ENCODE measurements around the gene TOR3A.
"Not testable (repeated sequence)": the region's sequence is repeated elsewhere in the genome, so short reads cannot be mapped to it uniquely, and the experiment has no call there.

The TOR3A gene

DNA sequence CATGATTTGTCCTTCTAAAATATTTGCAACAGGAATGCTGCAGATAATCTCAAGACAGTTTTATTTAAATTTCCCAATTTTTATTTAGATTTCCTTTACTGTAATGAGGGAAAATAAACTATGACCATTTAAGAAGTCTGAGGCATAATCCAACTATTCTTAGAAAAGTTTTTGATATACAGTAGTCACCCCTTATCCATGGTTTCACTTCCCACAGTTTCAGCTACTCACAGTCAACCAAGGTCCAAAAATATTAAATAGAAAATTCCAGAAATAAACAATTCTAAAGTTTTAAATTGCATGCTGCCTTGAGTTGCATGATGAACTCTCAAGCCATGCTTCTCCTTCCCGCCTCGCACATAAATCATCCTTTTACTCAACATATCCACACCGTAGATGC is 33.3 kb downstream of the TOR3A start:
- no peak for DNase-seq

DNA sequence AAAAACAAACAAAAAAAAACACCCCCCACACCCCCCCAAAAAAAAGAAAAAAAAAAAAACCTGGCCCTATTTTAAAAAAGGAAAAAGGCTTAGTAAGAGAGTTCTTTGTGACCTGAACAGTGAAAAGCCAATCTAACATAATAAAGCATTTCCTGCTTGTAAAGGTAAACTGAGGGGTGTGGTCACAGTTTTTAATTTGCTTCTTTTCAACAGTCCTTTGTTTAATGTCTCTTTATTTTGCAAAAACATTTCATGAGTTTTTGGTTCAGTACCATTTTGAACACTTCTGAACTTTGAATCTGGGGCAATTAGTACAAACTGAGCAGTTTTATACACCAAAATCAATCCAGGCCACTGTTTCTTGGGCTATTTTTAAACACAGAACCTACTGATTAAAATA is 37.6 kb downstream of the TOR3A start:
- DNase-seq = no peak

DNA sequence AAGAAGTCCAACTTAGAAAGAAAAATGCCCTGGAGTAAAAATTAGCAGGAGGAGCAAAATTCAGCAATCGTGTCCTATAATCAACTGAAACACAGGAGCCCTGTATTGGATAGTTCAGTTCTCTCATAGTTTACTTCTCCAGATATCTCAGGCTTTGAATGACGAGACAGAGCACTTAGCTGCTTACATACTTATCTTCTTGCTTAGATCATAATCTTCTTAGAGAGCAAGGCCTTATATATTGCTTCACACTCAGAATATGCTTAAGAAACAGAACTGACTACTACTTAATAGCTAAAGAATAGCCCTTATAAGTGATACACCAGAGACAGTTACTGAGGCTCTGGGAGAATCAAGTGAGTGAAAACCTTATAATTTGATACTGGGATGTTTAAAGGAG is 38.9 kb downstream of the TOR3A start:
- no peak for DNase-seq

DNA sequence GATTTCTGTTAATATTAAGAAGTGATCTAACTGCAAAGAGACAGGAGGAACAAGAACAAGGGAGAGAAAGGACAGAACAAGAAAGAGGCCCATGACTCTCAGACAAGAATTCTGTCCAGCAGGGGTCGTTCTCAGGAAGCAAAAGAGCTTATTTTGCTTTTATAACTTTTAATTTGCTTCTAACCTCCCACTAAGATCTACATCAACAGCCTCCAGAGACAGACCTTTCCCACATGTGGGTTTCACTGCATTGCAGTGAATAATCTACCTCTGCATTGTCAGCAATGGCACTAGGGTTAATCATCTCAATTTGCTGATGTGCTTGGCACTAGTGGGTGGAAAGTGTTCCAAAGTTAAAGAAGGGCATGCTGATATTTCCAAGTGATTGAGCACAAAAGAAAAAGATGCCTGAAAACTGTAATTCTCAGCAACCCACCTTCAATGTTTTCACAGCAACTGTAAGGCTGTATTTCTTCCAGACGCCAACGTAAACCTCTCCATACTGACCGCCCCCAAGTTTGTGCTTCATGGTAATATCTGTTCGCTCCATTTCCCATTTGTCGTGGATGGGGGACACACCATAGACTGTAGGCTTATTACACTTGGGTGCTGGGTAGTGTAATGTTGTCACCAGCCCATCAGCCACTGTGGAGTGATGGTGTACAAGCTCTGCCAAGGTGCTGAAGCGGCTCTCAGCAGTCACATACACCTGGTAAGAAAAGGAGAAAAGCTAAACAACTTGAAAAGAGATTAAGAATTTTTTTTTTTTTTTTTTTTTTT is 39.5 kb downstream of the TOR3A start:
- no peak for DNase-seq

DNA sequence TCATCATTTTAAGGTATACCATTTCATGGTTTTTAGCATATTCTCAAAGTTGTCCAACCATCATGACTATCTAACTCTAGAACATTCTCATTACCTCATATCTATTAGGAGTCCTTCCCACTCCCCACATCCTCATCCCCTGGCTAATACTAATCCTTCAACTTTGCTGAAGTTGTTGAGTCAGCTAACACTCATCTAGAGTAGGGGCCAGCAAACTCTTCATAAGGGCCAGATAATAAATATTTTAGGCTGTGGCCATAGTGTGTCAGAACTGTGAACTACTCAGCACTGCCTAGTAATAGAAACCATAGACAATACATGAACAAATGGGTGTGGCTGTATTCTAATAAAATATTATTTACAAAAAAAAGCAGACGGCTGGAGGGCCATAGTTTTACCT is 43.0 kb downstream of the TOR3A start:
- no peak for DNase-seq

DNA sequence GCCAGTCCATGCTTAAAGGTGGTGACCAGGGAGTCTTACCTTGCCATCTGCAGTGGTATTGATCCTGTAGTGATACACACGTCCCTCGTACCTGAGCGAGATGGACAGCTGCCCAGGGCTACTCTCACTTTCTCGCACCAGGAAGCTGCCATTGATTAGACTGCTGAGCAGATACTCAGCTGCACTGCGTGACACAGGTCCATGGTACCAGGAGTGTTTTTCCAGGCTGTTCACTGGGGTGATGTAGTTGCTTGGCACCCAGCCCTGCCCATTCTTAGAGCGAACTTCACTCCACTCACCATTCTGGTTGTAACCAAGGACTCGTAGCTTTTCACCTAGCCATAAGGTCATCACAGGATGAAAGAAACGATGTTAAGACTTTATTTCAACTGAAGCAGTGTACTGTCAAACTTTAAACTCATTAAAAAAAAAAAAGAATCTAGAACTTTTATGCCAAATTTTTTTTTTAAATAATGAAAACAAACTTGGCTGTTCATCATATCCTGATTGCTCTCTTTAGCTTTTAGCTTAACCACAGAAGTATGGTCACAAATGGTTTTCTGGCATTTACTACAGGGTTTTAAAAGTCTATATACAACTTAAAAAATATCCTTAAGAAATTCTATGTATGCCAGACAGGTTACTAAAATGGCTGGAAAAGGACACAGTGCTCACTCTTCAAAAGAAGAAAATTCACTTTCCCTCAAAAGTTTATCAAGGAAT is 44.6 kb downstream of the TOR3A start:
- DNase-seq = no peak

DNA sequence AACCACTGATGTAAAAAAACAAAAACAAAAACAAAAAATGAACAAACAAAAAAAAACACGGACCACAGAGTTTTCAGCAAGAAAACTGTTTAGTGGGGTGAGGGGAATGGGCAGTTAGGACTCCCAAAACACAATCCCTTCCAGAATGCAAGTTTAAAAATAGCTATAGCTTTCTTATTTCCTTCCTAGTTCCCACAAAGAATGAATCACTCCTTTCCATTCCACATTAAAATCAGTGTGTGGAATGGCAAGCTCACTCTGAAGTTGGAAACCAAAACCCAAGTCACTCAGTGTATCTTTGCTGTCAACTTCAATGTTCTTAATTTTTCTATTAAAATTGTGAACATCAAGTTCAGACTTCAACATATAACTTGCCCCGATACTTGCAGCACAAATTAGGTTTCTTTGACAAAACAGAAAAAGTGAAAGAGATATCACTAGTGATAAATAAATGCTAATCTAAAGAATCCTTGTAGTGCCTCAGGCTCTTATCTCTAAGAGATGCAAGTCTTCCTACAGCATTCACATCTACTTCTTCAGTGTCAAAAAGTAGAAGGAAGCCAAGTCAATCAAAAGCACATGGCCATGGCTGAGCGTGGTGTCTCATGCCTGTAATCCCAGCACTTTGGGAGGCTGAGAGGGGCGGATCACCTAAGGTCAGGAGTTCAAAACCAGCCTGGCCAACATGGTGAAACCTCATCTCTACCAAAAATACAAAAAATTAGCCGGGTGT is 45.5 kb downstream of the TOR3A start:
- no peak for DNase-seq

DNA sequence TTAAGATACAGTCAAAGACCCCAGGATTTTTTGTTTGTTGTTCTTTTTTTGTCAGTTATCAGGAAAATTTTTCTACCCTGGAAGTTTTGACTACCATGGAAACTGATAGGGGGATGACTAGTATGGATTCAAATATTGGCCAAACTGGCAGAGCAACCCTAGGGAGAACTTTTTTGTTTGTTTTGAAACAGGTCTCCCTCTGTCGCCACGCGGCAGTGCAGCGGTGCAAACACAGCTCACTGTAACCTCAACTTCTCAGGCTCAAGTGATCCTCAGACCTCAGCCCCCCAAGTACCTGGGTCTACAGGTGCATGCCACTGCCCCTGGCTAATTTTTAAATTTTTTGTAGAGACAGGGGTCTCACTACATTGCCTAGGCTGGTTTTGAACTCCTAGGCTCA is 46.6 kb downstream of the TOR3A start:
- DNase-seq = no peak

DNA sequence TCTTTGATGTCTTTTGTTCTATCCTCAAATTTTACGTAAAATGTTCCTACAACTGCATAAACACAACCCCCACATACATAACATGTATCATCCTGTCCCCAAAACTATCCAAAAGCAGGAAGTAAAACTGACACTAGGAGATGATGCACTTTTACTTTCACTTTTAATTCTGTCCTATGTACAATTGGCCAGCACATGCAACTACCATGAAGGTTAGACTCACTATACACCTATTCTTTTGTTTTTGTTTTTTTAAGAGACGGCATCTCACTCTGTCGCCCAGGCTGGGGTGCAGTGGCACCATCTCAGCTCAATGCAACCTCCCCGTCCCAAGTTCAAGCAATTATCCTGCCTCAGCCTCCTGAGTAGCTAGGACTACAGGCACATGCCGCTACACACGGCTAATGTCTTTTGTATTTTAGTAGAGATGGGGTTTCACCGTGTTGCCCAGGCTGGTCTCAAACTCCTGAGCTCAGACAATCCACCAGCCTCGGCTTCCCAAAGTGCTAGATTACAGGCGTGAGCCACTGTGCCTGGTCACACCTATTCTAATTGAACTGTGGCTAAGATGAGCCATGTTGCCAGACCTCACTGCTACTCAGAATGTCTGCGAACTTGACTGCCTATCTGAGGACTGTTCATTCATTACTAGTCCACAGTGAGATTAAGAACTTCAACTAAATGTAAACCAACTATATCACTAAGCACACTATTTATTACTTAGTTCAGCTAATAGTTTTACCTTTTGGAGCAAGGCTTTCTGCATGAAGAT is 48.0 kb downstream of the TOR3A start:
- DNase-seq = peak; percentile 20

DNA sequence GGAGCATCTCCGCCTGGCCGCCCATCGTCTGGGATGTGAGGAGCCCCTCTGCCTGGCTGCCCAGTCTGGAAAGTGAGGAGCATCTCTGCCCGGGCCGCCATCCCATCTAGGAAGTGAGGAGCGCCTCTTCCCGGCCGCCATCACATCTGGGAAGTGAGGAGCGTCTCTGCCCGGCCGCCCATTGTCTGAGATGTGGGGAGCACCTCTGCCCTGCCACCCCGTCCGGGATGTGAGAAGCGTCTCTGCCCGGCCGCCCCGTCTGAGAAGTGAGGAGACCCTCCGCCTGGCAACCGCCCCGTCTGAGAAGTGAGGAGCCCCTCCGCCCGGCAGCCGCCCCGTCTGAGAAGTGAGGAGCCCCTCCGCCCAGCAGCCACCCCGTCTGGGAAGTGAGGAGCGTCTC is 53.3 kb downstream of the TOR3A start:
- not testable (repeated sequence) for DNase-seq

DNA sequence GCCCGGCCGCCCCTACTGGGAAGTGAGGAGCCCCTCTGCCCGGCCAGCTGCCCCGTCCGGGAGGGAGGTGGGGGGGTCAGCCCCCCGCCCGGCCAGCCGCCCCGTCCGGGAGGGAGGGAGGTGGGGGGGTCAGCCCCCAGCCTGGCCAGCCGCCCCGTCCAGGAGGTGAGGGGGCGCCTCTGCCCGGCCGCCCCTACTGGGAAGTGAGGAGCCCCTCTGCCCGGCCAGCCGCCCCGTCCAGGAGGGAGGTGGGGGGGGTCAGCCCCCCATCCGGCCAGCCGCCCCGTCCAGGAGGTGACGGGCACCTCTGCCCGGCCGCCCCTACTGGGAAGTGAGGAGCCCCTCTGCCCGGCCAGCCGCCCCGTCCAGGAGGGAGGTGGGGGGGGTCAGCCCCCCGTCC is 53.8 kb downstream of the TOR3A start:
- DNase-seq = not testable (repeated sequence)

DNA sequence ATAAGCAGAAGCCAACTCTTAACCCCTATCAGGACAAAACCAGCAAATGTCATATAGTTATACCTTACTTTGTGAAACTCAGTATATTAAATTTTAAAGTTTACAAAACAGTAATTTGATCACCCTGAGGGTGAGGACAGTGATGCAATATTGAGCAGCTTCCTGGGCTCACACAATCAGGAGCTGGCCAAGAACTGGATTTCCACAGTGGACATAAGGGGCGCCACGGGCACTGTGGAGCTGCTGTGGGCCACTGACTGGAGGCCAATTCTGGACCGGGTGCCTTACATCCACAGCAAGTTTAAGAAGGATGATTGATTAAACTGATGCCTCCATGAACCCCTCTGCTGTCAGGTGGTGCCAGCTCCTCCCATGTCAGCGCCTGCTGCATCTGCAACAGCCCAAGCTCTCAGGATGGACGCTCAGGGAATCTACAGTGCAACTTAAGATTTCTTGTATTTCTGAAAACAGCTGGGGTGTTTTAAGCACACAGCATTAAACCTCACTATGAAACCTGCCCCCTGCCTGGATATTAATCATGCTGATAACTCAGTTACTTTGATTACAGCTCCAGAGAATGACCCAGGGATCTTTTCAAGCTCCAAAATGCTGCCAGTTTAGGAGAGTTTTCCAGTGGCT is 55.9 kb downstream of the TOR3A start:
- DNase-seq = no peak

DNA sequence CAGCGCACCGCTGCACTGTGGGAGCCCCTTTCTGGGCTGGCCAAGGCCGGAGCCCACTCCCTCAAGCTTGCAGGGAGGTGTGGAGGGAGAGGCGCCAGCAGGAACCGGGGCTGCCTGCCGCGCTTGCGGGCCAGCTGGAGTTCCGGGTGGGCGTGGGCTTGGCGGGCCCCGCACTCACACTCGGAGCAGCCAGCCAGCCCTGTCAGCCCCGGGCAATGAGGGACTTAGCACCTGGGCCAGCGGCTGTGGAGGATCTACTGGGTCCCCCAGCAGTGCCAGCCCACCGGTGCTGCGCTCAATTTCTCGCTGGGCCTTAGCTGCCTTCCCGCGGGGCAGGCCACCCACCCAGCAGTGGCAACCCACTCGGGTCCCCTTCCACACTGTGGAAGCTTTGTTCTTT is 56.9 kb downstream of the TOR3A start:
- DNase-seq = not testable (repeated sequence)

DNA sequence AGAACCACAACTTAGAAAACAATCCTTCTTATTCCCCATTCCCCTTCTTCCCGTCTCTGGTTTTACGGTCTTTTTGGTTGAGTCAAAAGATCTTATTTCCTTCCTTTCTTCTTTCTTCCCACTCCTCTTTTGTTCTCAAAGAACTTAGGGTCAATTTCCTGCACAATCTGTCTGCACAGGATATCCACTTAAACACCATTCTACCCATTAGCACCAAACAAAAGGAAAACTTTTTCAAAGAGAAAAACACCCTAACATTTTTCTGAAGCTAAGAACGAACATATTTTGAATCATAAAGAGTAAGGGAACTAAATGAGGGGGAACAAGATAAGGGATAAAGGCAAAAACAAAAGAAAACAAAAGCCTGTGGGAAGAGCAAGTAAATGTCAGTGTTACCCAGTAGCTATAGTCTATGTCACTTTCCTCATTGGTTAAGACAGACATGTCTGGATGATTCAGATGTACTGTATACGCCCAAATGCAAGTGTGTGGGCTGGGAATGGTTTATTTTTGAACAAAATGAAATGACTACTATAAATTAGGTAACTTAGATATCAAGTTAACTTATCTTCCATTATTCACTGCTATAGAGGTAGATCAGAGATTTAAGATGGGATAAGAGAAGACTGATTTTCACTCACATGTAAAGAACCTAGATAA is 59.9 kb downstream of the TOR3A start:
- no peak for DNase-seq

DNA sequence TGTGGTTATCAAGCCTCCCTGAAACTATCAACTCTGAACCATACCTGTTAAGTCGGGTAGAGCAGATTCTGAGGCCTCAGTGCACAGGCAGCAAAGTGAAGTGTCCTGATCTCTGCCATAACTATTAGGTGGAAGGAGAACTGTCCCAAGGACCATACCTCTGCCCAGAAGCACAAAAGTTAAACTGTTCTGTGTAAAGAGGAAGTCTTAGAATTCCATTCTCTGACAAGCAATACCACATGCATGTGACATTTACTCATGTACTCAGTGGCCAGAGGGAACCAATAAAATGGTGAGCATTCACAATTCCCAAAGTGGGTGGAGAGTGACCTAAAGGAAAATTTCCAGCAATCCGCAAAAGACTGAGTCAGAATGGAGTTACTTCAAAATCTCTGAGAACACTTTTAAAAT is 61.0 kb downstream of the TOR3A start:
- DNase-seq = no peak

DNA sequence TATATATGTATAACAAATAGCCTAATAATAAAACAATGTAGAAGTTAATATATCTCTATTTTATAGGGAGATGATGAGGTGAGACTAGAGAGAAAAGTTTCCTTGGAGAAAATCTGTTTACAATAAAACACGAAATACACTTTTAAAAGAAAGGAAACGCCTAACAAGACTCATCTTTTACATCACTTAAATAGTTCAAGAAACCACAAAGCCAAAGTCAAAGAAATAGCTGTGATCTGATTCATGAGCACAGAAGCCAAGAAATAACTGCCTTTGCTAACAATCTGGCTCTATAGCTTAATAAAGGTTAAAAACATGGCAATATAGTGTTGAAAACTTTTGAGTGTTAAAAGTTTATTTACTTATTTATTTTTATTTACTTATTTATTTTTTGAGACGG is 61.5 kb downstream of the TOR3A start:
- DNase-seq = no peak

DNA sequence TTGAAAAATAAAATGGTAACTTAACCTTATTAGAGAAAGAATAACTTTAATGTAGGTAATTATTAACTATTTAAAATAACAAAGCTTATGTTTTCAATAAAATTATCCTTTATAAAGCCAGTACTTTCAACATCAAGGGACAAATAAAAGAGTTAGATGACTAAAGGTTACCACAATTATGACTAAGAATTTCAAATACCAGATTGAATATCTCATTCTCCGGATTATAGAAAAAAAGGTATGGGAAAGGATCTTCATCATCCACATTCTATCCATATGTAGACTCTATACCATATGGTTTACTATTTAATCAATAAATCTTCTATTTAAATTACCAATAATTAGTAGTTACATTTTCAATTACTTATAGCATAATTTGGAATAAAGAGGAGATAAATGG is 62.8 kb downstream of the TOR3A start:
- DNase-seq = no peak

DNA sequence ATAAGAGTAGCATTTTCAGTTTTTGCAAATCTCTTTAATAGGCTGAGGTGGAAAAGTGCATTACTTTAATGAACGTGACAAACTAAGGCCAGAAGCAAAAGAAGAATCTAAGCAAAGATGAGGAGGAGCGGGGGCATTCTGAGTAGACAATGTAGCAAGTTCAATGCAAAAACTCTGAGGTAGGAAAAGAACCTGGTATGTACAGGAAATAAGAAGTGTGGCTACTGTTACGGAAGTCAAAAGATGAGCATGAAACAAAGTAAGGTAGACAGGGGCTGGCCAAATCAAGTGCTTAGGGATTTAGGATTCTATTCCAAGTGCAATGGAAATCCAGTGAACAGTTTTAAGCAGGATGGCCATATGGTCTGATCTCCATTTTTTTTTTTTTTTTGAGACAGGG is 63.7 kb downstream of the TOR3A start:
- no peak for DNase-seq

Measured in DMS79 treated with DMSO at 0.1 percent for 48 hours (cell line).